Measurements from ENCODE around the gene RELL1. TPM values are rescaled to one million over a fixed set of nuclear protein-coding genes. Genes with fewer than 3 reads are reported as not detected.

RELL1 gene
- total RNA-seq, 1 donor from 2014 or later, result 22.2 TPM

DNA sequence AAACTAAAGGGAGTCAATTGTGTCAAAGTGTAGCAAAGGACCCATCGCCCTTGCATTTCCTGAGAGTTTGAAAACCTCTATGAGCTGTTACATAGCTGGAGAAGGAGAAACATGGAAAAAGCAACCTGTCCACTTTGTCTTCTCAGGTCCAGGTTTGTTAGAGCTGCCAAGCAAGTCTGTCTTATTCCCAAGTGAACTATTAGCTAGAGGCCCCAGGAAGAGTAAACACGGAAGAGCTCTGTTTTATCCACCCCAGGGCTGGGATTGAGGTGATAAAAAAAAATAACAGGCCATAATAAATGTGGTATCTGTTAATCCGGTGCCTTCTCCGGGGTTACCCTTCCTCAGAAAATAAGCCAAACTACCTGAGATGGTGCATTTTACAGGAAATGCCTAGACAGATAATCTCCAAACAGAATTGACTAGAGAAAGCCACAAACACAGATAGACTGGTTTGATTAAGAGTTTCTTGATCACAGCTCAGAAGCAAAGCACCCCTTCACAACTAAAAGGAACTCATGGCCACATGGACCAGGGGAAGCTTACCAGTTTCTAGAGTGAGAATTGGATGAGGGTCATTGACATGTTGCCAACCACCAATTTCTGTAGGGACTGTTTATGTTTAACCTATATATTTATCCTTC lies 35.9 kb upstream of the RELL1 start:
- TF ChIP-seq, protein P1, sequence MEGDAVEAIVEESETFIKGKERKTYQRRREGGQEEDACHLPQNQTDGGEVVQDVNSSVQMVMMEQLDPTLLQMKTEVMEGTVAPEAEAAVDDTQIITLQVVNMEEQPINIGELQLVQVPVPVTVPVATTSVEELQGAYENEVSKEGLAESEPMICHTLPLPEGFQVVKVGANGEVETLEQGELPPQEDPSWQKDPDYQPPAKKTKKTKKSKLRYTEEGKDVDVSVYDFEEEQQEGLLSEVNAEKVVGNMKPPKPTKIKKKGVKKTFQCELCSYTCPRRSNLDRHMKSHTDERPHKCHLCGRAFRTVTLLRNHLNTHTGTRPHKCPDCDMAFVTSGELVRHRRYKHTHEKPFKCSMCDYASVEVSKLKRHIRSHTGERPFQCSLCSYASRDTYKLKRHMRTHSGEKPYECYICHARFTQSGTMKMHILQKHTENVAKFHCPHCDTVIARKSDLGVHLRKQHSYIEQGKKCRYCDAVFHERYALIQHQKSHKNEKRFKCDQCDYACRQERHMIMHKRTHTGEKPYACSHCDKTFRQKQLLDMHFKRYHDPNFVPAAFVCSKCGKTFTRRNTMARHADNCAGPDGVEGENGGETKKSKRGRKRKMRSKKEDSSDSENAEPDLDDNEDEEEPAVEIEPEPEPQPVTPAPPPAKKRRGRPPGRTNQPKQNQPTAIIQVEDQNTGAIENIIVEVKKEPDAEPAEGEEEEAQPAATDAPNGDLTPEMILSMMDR (IDR thresholded peaks at IDR 0.05; ENCODE audit: borderline replicate concordance), result no peak
- DNase-seq, result no peak

DNA sequence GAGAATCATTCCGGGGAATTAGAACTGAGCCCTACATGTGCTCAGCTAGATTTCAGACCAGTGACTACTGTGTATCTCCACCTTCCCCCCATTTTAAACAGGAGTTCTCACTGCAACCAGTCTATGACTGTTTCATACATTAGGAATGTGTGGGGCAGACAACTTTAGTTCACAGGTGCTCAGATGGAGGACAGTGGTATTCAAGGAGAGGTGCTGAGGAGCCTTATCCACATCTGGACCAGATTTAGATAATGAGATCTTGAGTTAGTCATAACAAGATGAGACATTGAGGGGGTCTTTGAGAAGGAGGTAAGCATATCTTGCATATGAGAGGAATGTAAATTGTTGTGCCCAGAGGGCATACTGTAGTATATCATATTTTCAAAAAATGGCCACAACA lies 32.8 kb upstream of the RELL1 start:
- H3K27ac ChIP-seq (replicated peaks), result no peak overlapping the region
- TF ChIP-seq, protein P1 (IDR thresholded peaks at IDR 0.05; ENCODE audit: borderline replicate concordance), result no peak
- no peak for DNase-seq
- H3K4me3 ChIP-seq, result no peak overlapping the region
- H3K4me1 ChIP-seq, result peaks cover 10% of the 10 kb centered on the region
- no peaks in the 10 kb centered on the region for H3K36me3 ChIP-seq
- no peaks in the 10 kb centered on the region for H3K9me3 ChIP-seq (replicated peaks)
- intact Hi-C loops (cut with micrococcal nuclease), result no loop called here
- H3K27me3 ChIP-seq (ENCODE audit: low read depth), result peaks cover 5% of the 10 kb centered on the region

More for the DNA sequence above, 35.9 kb upstream of the RELL1 start:
- no peaks in the 10 kb centered on the region for H3K9me3 ChIP-seq (replicated peaks)
- H3K4me3 ChIP-seq, result no peak overlapping the region
- no peaks in the 10 kb centered on the region for H3K4me1 ChIP-seq
- peaks cover 5% of the 10 kb centered on the region for H3K27me3 ChIP-seq (ENCODE audit: low read depth)
- H3K36me3 ChIP-seq, result no peaks in the 10 kb centered on the region
- H3K27ac ChIP-seq (replicated peaks), result no peak overlapping the region
- intact Hi-C loops (cut with micrococcal nuclease), result no loop called here

- H3K4me3 ChIP-seq, result no peak overlapping the region
- H3K27me3 ChIP-seq (ENCODE audit: low read depth), result peaks cover 4% of the 10 kb centered on the region
- no peaks in the 10 kb centered on the region for H3K9me3 ChIP-seq (replicated peaks)
- intact Hi-C loops (cut with micrococcal nuclease), result no loop called here
- no peaks in the 10 kb centered on the region for H3K36me3 ChIP-seq
- no peak for DNase-seq
- H3K27ac ChIP-seq (replicated peaks), result no peak overlapping the region
- peaks cover 10% of the 10 kb centered on the region for H3K4me1 ChIP-seq
- TF ChIP-seq, protein P1 (IDR thresholded peaks at IDR 0.05; ENCODE audit: borderline replicate concordance), result no peak
Observed at GRCh38 chr4:37717576-37717975, 31.4 kb upstream of the RELL1 start.

- no peak for DNase-seq
- TF ChIP-seq, protein P1 (IDR thresholded peaks at IDR 0.05; ENCODE audit: borderline replicate concordance), result no peak
- Histone ChIP-seq H3K27me3 (ENCODE audit: low read depth) (no peaks in the 10 kb centered on the region), H3K36me3 (no peaks in the 10 kb centered on the region), H3K27ac (replicated peaks) (peak overlapping the region; percentile 27), H3K4me3 (no peak overlapping the region), H3K9me3 (replicated peaks) (no peaks in the 10 kb centered on the region), H3K4me1 (peaks cover 10% of the 10 kb centered on the region)
- intact Hi-C loops (cut with micrococcal nuclease), result no loop called here
Observed at GRCh38 chr4:37715889-37716402, 29.8 kb upstream of the RELL1 start.

DNA sequence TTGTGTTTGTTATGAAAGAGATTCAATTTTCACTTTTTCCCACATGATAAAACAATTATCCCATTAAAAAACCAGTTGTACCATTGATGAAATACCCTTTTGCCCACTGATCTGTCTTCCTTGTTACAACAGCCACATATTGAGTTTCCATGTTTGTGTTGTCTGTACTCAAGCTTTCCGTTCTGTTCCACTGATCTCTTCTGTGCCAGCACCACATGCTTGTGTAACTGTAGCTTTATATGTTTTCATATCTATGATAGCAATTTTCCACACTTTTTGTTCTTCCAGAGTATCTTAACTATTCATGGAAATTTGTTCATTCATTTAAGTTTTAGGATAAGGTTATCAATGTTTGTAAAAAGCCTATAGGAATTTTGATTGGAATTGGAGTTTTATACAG lies 24.3 kb upstream of the RELL1 start:
- H3K4me3 ChIP-seq, result no peak overlapping the region
- H3K36me3 ChIP-seq, result no peaks in the 10 kb centered on the region
- no peaks in the 10 kb centered on the region for H3K9me3 ChIP-seq (replicated peaks)
- intact Hi-C loops (cut with micrococcal nuclease), result no loop called here
- H3K4me1 ChIP-seq, result peaks cover 1% of the 10 kb centered on the region
- no peaks in the 10 kb centered on the region for H3K27me3 ChIP-seq (ENCODE audit: low read depth)
- DNase-seq, result no peak
- TF ChIP-seq, protein P1 (IDR thresholded peaks at IDR 0.05; ENCODE audit: borderline replicate concordance), result no peak
- H3K27ac ChIP-seq (replicated peaks), result no peak overlapping the region
